Stomach (tissue), 9 donors: Measurements from ENCODE around the gene CBX2. TPM values are rescaled to one million over a fixed set of nuclear protein-coding genes. Genes with fewer than 3 reads are reported as not detected.
"Not testable (repeated sequence)": the region's sequence is repeated elsewhere in the genome, so short reads cannot be mapped to it uniquely, and the experiment has no call there.

Experiments used
- DNase-seq, 2 donors: peaks; one replicate each; pipeline versions ENCODE4 v3.0.0 to v3.0.0-alpha.2; 2013 to 2019
- H3K27ac ChIP-seq, 5 donors: fragments of 200-600 bp in 4 of 5; sonication (generic) in 4 of 5; one replicate each; pipeline ENCODE4 v1.5.1; 2013 to 2019; ENCODE audit warnings: mild to moderate bottlenecking in 1 of 5, moderate library complexity in 1 of 5
- H3K27me3 ChIP-seq, 3 donors: fragments of 200-600 bp; sonication (generic); one replicate each; pipeline ENCODE4 v1.5.1; 2017 to 2019; ENCODE audit warnings: mixed run types in 1 of 3
- H3K36me3 ChIP-seq, 4 donors: fragments of 200-600 bp; sonication (generic); 1 replicate in 3 of 4; 2 replicates in 1 of 4; pipeline ENCODE4 v1.5.1; 2016 to 2019
- H3K4me1 ChIP-seq, 4 donors: fragments of 200-600 bp; sonication (generic); one replicate each; pipeline ENCODE4 v1.5.1; 2016 to 2019
- H3K4me3 ChIP-seq, 4 donors: fragments of 200-600 bp; sonication (generic) in 3 of 4; one replicate each; pipeline ENCODE4 v1.5.1; 2016 to 2019; ENCODE audit warnings: mild to moderate bottlenecking in 1 of 4
- H3K9me3 ChIP-seq, 4 donors: fragments of 200-600 bp; sonication (generic); one replicate each; pipeline ENCODE4 v1.5.1; 2016 to 2019
- EP300 ChIP-seq: sonication (generic); formaldehyde crosslinking; IDR thresholded peaks from one replicate; pipeline ENCODE4 v1.6.1; 2017; ENCODE audit warnings: antibody characterized with exemption
- POLR2A ChIP-seq, 4 donors: fragments of 450-650 bp; IDR thresholded peaks; one replicate each; pipeline ENCODE4 v1.6.1; 2016; ENCODE audit warnings: antibody characterized with exemption in 4 of 4, control low read depth in 2 of 4, mild to moderate bottlenecking in 1 of 4, moderate library complexity in 1 of 4
- POLR2AphosphoS5 ChIP-seq, 3 donors: sonication (generic); formaldehyde crosslinking; IDR thresholded peaks; one replicate each; pipeline ENCODE4 v1.6.1; 2016; ENCODE audit warnings: antibody characterized with exemption in 3 of 3
- WGBS, 5 donors: extraction: QIAGEN DNeasy Blood & Tissue Kit in 3 of 5; methylation state at CpG; one replicate each; pipeline versions ENCODE4 v1.1.5 to v1.1.7; 2013 to 2018; 5-methylcytosine and 5-hydroxymethylcytosine counted together
- intact Hi-C: fragments of 100-400 bp; cut with DNase I; formaldehyde crosslinking; loops from one replicate; pipeline ENCODE4 v1.15.1; 2023; ENCODE audit warnings: low total_unique reads
- polyA plus RNA-seq, 3 donors: library from polyadenylated mRNA; stranded (reverse); fragments of 200-250 nt; gene quantifications; one replicate each; pipeline ENCODE4 v1.2.3, GENCODE V29; 2013
- total RNA-seq, 5 donors: library from RNA; depleted of rRNA; stranded (reverse); fragments of >200 nt; gene quantifications; one replicate each; pipeline versions ENCODE4 v1.1.0 to v1.2.3, GENCODE V29; 2014 to 2016
- TF ChIP-seq, protein P1 (sequence below), 7 experiments: fragments of 450-650 bp in 4 of 7; fragments of 200-600 bp in 3 of 7; sonication (generic) in 3 of 7; IDR thresholded peaks; one replicate each; pipeline ENCODE4 v1.5.1; 2016 to 2019; ENCODE audit warnings: antibody characterized with exemption in 7 of 7, control low read depth in 2 of 7, mild to moderate bottlenecking in 1 of 7
- donor health status: healthy with polysubstance abuse.
- donor health status: Bipolar disorder and iron deficiency.
- donor health status: healthy.

The CBX2 gene
- total and polyA plus RNA-seq, 8 donors, result under 0.01 to 1.3 (median 1.0) TPM; not detected in 3

DNA sequence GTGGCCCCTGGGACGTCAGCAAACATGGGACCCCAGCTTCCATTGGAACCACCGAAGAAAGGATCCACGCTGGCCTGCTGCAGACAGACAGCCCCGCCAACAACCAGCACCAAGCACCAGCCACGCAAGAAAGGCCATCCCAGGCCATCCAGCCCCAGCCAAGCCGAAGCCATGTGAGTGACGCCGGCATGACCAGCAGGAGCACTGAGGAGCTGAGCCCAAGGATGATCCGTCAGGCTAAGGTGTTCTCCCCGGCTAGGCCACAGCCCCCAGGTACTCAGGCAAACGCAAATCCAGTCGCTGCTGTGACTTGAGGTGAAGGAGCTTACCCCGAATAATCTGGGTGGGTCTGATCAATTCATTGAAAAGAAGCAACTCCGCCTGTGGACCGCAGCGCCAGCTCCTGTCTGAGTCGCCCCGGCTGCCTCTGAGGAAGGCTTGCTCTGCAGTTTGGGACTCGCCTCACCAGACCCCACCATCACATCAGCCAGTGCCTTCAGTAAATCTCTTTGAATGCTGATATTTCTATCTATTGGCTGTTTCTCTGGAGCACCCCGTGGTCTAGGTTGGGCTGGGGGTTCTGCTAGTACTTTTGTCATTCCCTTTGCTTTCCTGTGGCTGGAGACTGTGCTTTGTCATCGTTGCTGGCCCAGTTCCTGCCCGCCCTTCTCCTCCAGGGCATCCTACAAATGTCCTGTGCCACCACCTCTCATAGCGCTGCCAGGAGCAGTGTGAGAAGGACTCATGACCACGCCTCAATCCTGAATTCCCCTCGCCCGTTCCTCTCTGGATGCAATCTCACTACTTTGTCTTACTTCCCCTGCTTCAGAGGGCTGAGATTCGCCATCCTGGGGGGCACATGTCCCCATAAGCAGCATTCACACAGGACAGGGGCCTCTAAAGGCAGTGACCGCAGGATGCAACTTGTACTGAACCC, 8.1 kb upstream of the CBX2 start:
- Histone ChIP-seq H3K27ac (no peak overlapping the region), H3K9me3 (no peaks in the 10 kb centered on the region), H3K4me1 (no peaks in the 10 kb centered on the region), H3K4me3 (no peak overlapping the region), H3K27me3 (peaks cover 3 to 83% (median 25%) of the 10 kb centered on the region in 3 donors), H3K36me3 (no peaks in the 10 kb centered on the region)
- intact Hi-C loops, result no loop called here
- no peak for DNase-seq
- TF ChIP-seq POLR2AphosphoS5 (IDR thresholded peaks at IDR 0.05), result no peak
- TF ChIP-seq EP300, result no peak
- TF ChIP-seq POLR2A (IDR thresholded peaks at IDR 0.05), result no peak
- TF ChIP-seq, protein P1, sequence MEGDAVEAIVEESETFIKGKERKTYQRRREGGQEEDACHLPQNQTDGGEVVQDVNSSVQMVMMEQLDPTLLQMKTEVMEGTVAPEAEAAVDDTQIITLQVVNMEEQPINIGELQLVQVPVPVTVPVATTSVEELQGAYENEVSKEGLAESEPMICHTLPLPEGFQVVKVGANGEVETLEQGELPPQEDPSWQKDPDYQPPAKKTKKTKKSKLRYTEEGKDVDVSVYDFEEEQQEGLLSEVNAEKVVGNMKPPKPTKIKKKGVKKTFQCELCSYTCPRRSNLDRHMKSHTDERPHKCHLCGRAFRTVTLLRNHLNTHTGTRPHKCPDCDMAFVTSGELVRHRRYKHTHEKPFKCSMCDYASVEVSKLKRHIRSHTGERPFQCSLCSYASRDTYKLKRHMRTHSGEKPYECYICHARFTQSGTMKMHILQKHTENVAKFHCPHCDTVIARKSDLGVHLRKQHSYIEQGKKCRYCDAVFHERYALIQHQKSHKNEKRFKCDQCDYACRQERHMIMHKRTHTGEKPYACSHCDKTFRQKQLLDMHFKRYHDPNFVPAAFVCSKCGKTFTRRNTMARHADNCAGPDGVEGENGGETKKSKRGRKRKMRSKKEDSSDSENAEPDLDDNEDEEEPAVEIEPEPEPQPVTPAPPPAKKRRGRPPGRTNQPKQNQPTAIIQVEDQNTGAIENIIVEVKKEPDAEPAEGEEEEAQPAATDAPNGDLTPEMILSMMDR (IDR thresholded peaks at IDR 0.05), result no peak
- WGBS, 5 donors, result 81 to 86% (median 83%) methylated on average over 25 to 28 of the region's 28 CpGs

DNA sequence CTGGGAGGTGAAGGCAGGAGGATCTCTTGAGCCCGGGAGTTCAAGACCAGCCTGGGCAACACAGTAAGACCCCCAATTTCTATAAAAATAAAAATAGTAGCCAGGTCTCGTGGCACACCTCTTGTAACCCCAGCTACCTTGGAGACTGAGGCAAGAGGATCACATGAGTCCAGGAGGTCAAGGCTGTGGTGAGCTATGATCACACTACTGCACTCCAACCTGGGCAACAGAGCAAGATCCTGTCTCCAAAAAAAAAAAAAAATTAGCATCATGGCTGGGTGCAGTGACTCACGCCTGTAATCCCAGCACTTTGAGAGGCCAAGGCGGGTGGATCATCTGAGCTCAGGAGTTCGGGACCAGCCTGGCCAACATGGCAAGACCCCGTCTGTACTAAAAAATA, 6.7 kb upstream of the CBX2 start:
- peaks cover 8 to 90% (median 38%) of the 10 kb centered on the region in 3 donors for H3K27me3 ChIP-seq
- no peaks in the 10 kb centered on the region for H3K9me3 ChIP-seq
- TF ChIP-seq EP300 (no peak), POLR2A (IDR thresholded peaks at IDR 0.05) (no peak), POLR2AphosphoS5 (IDR thresholded peaks at IDR 0.05) (no peak)
- TF ChIP-seq, protein P1 (IDR thresholded peaks at IDR 0.05), result no peak
- WGBS, 5 donors, result 79 to 92% (median 84%) methylated on average over 6 of the region's 6 CpGs
- peaks cover 0 to under 1% (median 0%) of the 10 kb centered on the region in 4 donors for H3K4me1 ChIP-seq
- intact Hi-C loops, result no loop called here
- no peak for DNase-seq
- H3K36me3 ChIP-seq, result no peaks in the 10 kb centered on the region
- H3K4me3 ChIP-seq, result no peak overlapping the region
- H3K27ac ChIP-seq, result no peak overlapping the region

DNA sequence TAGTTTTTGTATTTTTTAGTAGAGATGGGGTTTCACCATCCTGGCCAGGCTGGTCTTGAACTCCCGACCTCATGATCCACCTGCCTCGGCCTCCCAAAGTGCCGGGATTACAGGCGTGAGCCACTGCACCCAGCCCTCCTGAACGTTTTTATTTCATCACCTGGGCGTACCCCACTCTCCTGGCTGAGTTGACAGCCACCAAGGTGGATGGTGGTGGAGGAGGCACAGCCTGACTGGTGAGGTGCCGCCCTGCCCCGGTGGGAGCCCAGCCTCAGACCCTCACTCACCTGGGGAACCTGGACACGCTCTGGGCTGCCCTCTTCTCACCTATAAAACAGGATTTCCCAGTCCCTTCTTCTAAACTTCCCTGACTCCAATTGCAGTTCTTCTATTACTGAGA, 5.2 kb upstream of the CBX2 start:
- peaks cover 10 to 94% (median 51%) of the 10 kb centered on the region in 3 donors for H3K27me3 ChIP-seq
- H3K9me3 ChIP-seq, H3K36me3 ChIP-seq, DNase-seq, H3K27ac ChIP-seq, H3K4me3 ChIP-seq, intact Hi-C loops: not testable (repeated sequence)
- WGBS, 5 donors, result 65 to 79% (median 77%) methylated on average over 9 of the region's 9 CpGs
- H3K4me1 ChIP-seq, result peaks cover 5 to 15% (median 8%) of the 10 kb centered on the region in 4 donors

DNA sequence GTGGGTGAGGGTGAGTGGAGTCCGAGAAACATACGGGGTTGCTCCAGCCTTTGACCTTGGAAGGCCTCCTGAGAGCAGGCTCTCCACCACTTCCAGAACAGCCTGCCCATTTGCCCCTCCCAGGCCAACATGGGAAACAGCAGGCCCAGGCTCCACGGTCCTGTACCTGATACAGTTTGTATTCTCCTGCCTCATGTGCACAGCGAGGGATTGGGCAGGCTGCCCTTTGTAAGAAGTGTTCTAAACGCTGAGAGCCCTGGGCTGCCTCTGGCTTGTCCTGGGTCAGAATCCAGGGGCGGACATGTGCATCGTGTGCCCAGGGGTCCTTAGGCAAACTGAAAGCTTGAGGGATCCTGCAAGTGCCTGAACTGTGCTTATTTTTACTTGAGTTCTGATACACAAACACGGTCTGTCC, 3.4 kb upstream of the CBX2 start:
- Histone ChIP-seq H3K4me1 (peaks cover 14 to 27% (median 22%) of the 10 kb centered on the region in 4 donors), H3K4me3 (no peak overlapping the region), H3K9me3 (no peaks in the 10 kb centered on the region), H3K27me3 (peaks cover 10 to 93% (median 66%) of the 10 kb centered on the region in 3 donors), H3K27ac (no peak overlapping the region), H3K36me3 (no peaks in the 10 kb centered on the region)
- DNase-seq, result no peak
- TF ChIP-seq, protein P1 (IDR thresholded peaks at IDR 0.05), result no peak
- TF ChIP-seq POLR2AphosphoS5 (IDR thresholded peaks at IDR 0.05) (no peak), POLR2A (IDR thresholded peaks at IDR 0.05) (no peak), EP300 (no peak)
- intact Hi-C loops, result no loop called here
- 64 to 81% (median 72%) methylated on average over 8 of the region's 8 CpGs for WGBS, 5 donors

DNA sequence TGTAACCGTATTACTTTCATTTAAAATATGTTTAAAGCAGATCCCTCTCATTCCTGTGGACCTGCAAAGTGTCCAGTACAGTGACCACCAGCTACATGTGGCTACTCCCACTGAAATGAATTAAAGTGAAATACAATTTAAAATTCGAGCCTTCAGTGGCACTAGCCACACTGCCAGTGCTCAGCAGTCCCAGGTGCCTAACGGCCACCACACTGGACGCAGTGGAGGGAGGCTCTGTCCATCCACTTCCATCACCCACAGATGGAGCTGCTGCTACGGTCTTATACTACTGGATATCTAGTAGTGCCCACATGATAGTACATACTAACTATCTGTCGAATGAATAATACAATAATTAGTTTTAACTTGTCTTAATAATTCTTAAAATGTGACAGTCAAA, 2.3 kb upstream of the CBX2 start:
- intact Hi-C loops, result no loop called here
- TF ChIP-seq EP300 (no peak), POLR2A (IDR thresholded peaks at IDR 0.05) (no peak), POLR2AphosphoS5 (IDR thresholded peaks at IDR 0.05) (no peak)
- TF ChIP-seq, protein P1 (IDR thresholded peaks at IDR 0.05), result no peak

More for the DNA sequence above, 2.3 kb upstream of the CBX2 start:
- Histone ChIP-seq H3K9me3 (no peaks in the 10 kb centered on the region), H3K4me3 (no peak overlapping the region), H3K27me3 (peaks cover 10 to 95% (median 68%) of the 10 kb centered on the region in 3 donors), H3K4me1 (peaks cover 14 to 27% (median 22%) of the 10 kb centered on the region in 4 donors), H3K36me3 (no peaks in the 10 kb centered on the region), H3K27ac (no peak overlapping the region)
- DNase-seq, result no peak
- WGBS, 5 donors, result 77 to 85% (median 81%) methylated on average over 6 of the region's 6 CpGs
